HG02623 (cell line): ENCODE data around the gene PIMREG.
"Not testable (repeated sequence)": the region's sequence is repeated elsewhere in the genome, so short reads cannot be mapped to it uniquely, and the experiment has no call there.

Experiments
- ATAC-seq: cut with Tn5 transposase; IDR thresholded peaks from one replicate; pipeline ENCODE4 v1.9.1; 2021; ENCODE audit warnings: moderate library complexity; ENCODE audit not compliant: unreplicated experiment

The PIMREG gene

GRCh38 chr17:6476076-6476809 lies 32.0 kb downstream of the PIMREG start:
- ATAC-seq: no peak

GRCh38 chr17:6476810-6477179 lies 32.5 kb downstream of the PIMREG start:
- ATAC-seq: no peak

DNA sequence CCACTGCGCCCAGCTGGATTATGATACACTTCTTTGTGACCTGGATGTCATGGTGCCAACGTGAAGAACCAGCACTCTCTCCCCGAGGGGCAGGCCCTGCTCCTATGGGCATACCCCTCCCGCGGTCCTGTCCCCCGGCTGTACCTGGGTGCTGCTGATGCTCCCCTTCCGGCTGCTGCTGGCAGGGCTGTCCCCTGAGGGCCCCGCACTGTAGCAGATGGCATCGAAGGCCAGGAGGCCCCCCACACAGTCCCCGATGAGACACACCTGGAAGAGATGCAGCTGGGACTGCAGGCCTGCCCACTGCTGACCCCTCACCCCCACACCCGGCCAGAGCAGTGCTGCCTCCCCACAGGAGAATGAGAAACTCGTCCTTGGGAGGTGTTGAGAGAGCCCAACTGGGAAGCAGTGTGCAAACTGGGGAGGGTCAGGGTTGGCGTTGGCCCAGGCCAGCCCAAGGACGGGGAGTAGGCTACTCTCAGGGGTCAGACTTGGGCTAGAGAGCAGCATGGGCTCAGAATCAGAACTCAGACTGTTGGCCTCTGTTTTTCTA lies 33.7 kb downstream of the PIMREG start:
- no peak for ATAC-seq

- ATAC-seq: no peak
These were observed 34.2 kb downstream of the PIMREG start for GRCh38 chr17:6478486-6478885.

GRCh38 chr17:6479622-6480302 lies 35.5 kb downstream of the PIMREG start:
- ATAC-seq: no peak

DNA sequence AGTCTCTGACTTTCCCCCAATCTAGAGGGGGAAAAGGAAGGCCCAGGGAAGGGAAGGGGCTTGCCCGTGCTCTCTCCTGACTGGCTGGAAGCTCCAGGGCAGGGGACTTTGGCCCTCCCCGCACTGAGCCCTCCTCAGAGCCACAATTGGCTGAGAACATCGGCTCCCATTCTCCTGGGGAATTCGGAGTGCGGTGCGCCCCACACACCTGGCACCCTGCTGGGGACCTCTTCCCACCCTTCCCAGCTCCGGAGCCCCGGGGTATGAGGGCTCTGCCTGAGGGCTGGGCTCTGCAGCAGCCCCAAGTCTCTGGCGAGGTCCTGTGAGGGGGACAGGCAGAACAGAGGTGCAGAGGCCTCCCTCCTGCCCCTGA lies 36.0 kb downstream of the PIMREG start:
- no peak for ATAC-seq

DNA sequence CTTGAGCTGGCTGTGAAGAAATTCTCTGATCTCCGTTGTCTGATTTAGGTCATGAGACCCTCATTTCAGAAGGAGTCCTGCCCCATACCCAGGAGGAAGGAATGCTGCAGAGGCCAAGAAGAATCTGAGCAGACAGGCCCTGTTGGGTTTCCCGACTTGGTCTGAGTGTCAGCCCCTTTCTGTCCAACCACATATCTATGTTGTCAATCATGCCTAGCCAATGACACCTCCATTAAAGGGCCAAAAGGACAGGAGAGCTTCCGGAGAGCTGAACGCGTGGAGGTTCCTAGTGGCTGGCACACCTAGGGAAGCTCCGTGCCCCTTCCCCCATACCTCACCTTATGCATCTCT lies 37.8 kb downstream of the PIMREG start:
- ATAC-seq: no peak

GRCh38 chr17:6482796-6483195 lies 38.5 kb downstream of the PIMREG start:
- not testable (repeated sequence) for ATAC-seq

DNA sequence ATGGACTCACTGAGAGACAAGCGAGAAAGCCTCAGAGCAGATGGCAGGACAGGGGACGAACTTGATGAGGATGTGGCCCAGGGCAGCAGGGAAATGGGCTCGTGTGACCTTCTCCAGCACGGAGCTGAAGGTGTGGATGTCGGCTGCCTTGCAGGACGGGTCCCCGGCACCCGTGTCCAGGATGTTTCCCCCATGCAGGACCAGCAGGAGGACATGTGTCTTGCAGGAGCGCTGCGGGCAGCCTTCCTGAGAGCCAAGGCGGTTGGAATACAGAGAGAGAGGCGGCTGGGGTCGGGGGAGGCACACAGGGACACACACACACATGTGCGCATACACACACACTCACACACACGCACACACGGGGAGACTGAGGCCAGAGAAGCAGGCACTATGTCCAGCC lies 39.3 kb downstream of the PIMREG start:
- no peak for ATAC-seq

GRCh38 chr17:6485646-6486412 lies 41.6 kb downstream of the PIMREG start:
- ATAC-seq: no peak

DNA sequence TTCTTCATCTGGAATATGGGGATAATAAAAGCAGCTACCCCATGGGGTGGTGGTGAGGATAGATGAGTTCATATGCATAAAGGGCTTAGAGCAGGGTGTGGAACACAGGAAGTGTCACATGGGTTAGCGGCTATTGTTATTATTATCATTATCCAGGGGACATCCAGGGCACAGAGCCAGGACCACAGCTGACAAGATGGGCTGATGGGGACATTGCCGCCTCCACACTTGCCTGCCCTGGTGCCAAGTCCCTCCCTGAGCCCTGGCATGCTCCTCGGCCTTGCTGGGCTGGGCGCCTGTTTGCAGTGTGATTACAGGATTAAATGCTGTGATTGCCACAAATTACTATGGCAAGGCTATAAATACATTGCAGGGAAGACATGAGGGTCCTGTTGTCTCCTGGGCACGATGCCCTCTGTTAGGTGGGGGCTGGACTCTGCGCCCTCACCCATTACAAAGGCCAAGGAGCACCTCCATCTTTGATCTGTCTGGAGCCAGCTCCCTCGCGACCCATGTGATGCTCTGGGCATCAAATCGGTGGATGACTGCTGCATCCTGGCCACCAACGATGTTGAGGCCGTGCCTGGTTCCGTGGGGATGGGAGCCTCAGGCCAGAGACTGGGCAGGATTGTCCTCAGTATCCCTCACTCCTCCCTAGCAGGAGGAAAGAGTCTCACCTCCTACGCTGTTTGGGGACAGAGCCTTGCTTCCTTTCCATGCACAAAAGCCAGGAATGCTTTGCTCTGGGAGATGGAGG lies 43.2 kb downstream of the PIMREG start:
- no peak for ATAC-seq

DNA sequence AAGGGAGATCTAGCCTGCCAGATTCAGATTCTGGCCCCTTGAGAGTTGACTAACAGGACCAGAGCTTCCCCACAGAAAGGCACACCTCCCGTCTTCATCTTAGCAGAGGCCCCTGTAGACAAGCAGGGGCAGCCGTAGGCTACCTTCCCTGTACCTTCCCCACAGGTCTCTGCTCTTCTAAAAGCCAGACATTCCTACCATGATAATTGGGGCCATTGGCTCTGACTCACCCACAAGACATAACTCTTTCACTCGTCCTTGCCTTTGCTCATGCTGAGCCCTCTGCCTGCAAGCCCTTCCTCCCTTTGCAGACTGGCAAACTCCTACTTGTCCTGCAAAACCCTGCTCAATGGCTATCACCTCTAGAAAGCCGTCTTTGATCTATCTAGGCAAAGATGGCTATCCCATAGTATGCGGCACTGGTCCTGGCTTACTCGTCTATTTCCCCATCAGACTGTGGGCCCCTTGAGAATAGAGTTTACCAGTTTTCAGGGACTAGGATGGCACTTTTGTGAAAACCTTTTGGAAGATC lies 43.8 kb downstream of the PIMREG start:
- ATAC-seq: no peak

DNA sequence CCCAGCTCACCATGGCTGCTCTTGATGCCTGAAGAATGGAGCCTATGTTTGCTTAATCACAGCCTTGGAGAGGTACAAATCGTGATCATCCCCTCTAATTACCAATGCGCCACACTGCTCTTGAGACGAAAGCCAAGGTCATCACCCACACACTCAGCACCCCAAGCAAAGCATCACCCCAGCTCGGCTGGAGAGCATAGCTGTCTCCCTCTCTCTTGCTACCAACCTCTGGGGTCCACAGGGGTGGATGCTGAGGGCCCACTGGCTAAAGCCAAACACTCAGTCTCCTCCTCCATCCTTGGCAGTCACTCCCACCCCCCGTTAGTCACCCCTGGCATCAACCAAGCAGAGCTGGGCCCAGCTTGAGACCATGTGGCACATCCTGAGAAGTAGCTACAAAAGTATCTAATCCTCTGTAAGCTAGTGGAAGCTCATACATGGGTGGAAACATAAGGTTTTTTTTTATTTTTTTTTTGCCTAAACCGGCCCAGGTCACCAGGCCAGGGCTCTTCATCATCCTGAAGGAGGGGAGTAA lies 44.8 kb downstream of the PIMREG start:
- ATAC-seq: no peak

DNA sequence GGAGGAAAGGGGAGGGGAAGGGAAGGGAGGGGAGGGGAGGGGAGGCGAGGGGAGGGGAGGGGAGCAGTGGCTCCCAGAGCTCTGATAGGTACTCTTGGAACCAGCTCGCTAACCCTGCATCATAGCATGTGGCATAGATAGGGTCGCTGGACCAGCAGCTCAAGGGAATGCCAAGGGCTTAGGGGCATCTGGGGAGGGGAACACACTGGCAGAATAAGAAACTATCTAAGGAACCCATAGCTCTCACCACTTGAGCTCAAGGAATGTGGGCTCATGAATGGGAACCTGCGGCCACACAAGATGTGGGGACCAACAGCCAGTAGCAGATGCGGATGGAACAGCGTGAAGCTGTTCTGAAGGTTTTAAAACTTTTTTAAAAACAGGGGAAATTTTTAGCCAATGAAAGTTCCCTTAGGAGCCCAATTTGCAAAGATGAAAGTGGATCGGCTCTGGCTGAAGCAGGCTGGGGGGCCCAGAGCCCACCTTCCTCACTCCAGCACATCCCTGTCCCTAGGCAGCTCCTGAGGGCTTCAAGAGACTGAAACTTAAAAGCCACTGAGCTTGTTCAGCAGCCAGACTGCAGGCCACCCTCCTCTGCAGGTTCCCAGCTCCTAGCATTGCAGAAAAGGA lies 46.9 kb downstream of the PIMREG start:
- no peak for ATAC-seq

DNA sequence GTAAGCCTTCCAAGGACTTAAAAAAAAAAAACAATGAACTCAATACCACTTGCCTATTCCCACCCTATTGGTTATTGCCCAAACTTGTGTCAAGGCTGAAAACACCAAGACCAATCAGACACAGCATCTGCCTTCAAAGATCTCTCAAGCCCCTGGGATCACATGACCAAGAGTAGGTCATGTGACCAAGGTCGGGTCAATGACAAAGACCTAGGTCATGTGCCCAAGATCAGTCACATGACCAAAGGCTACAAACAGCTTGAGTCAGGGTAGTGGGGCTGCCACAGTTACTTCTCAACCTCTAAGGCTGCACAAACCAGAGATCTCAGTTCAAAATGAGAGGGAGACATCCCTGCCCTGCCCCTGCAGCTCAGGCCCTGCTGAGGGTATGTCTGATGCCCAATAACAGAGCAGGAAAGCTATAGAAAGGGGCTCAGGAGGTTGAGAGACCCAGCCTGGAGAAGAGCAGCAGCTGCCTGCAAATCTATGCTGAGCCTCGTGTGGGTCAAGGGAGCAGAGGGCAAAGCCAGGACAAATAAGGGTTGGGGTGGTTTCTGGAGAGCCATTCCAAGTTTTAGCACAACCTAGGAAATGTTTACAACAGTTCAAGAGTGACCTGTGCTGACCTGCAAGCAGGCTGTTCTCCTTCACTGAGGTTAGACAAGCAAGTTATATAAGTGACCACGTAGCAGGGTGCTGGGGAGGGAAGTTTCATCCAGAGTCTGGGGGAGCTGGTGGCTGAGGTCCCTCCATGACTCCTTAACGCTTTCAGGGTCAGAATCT lies 48.8 kb downstream of the PIMREG start:
- no peak for ATAC-seq

- ATAC-seq: no peak
These were observed 50.1 kb downstream of the PIMREG start for GRCh38 chr17:6494239-6494941.

DNA sequence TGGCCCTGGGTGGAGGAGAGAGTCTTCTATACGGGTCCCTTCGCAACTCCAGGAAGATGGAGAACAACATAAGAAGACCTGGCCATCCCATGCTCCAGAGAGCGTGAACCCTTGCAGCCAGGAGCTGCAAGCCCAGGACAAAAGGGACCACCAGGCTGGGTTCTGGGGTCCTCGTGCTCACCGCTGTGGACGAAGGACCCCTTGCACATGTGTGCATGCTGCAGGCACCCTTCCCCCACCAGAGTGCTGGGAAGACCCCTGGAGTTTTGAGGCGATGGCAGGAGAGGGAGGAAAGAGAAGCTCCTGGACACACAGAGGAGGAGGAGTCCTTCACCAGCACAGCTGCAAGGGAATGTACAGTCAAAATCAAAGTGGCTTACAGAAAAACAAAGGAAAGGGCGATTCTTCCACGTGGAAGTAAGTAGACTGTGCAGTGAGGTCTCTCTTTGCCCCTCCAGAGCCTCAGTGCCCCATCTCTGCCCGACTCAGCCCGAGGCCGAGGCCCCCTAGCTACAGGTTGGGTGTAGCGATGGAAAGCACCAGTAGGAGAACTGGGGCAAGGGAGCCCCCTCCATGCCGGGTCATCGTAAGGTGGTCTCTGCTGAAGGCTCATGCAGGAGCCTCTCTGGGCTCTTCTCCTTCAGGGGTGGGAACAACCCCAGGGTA lies 51.3 kb downstream of the PIMREG start:
- ATAC-seq: no peak

GRCh38 chr17:6496116-6496481 lies 51.8 kb downstream of the PIMREG start:
- ATAC-seq: no peak
